HG03280 (cell line): ENCODE data around the gene HERC2.

Experiments
- ATAC-seq: cut with Tn5 transposase; IDR thresholded peaks from one replicate; pipeline ENCODE4 v1.9.1; 2021; ENCODE audit warnings: mild to moderate bottlenecking, moderate library complexity; ENCODE audit not compliant: unreplicated experiment

Gene HERC2

GRCh38 chr15:28114721-28115622 is 207.0 kb downstream of the HERC2 start:
- no peak for ATAC-seq

- no peak for ATAC-seq
Measured at GRCh38 chr15:28114114-28114455, 207.9 kb downstream of the HERC2 start.

- ATAC-seq, result no peak
Measured at GRCh38 chr15:28113394-28114113, 208.4 kb downstream of the HERC2 start.

GRCh38 chr15:28112962-28113361 is 209.0 kb downstream of the HERC2 start:
- no peak for ATAC-seq

- no peak for ATAC-seq
Measured at GRCh38 chr15:28112101-28112760, 209.7 kb downstream of the HERC2 start.

GRCh38 chr15:28111543-28111942 is 210.4 kb downstream of the HERC2 start:
- no peak for ATAC-seq

- no peak for ATAC-seq
Measured at GRCh38 chr15:28110481-28110881, 211.5 kb downstream of the HERC2 start.

- ATAC-seq, result no peak
Measured at GRCh38 chr15:28109626-28110455, 212.1 kb downstream of the HERC2 start.

- no peak for ATAC-seq
Measured at GRCh38 chr15:28107904-28108275, 214.1 kb downstream of the HERC2 start.

GRCh38 chr15:28107111-28107903 is 214.7 kb downstream of the HERC2 start:
- no peak for ATAC-seq

GRCh38 chr15:28106294-28107110 is 215.5 kb downstream of the HERC2 start:
- no peak for ATAC-seq

- no peak for ATAC-seq
Measured at GRCh38 chr15:28105793-28106192, 216.2 kb downstream of the HERC2 start.

- ATAC-seq, result no peak
Measured at GRCh38 chr15:28105224-28105791, 216.7 kb downstream of the HERC2 start.

GRCh38 chr15:28104326-28104725 is 217.7 kb downstream of the HERC2 start:
- ATAC-seq, result no peak

- no peak for ATAC-seq
Measured at GRCh38 chr15:28103831-28104230, 218.1 kb downstream of the HERC2 start.

GRCh38 chr15:28101983-28102441 is 220.0 kb downstream of the HERC2 start:
- no peak for ATAC-seq

- ATAC-seq, result no peak
Measured at GRCh38 chr15:28101201-28101600, 220.8 kb downstream of the HERC2 start.

GRCh38 chr15:28100516-28101195 is 221.3 kb downstream of the HERC2 start:
- ATAC-seq, result no peak
